Measurements from ENCODE around the gene TRABD2A. TPM values are rescaled to one million over a fixed set of nuclear protein-coding genes. Genes with fewer than 3 reads are reported as not detected.

Gene TRABD2A
- total and polyA plus RNA-seq, 2 experiments from 2014 or later: 3.4 to 5.0 TPM

DNA sequence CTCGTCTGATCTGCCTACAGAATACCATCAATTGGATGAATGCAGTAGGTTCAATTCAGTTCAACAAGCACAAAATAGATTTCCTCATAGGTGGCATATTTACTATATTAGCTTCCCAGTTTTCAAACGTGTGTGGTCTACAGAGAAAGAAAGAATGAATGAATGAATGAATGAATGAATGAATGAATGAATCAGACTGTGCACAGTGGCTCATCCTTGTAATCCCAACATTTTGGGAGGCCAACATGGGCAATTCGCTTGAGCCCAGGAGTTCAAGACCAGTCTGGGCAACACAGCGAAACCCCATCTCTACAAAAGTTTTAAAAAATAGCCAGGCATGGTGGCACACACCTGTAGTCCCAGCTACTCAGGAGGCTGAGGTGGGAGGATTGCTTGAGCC, 94.9 kb downstream of the TRABD2A start:
- no peaks in the 10 kb centered on the region for H3K4me1 ChIP-seq (ENCODE audit: insufficient read depth)
- DNase-seq: no peak
- 73 to 80% methylated on average over 4 of the region's 4 CpGs for WGBS, 2 experiments (ENCODE audit: low coverage in 1 of 2, low lambda C conversion rate in 2 of 2, missing lambda C conversion rate in 2 of 2)
- no peak overlapping the region for H3K4me2 ChIP-seq (ENCODE audit: unreplicated experiment)
- no peaks in the 10 kb centered on the region for H3K36me3 ChIP-seq (ENCODE audit: low read depth)
- H2AFZ ChIP-seq: no peak overlapping the region
- TF ChIP-seq EZH2phosphoT487 (IDR thresholded peaks at IDR 0.05; ENCODE audit: insufficient read depth, low read depth) (no peak), EZH2 (IDR thresholded peaks at IDR 0.05; ENCODE audit: insufficient read depth, poor library complexity, severe bottlenecking) (no peak)
- in situ Hi-C loops (cut with MboI): no loop called here
- no peaks in the 10 kb centered on the region for H4K20me1 ChIP-seq (ENCODE audit: insufficient read depth)
- H3K9me2 ChIP-seq (ENCODE audit: insufficient read depth): no peaks in the 10 kb centered on the region
- no peak overlapping the region for H3K4me3 ChIP-seq
- no peaks in the 10 kb centered on the region for H3K9me3 ChIP-seq (ENCODE audit: low read depth)
- H3K27me3 ChIP-seq (replicated peaks; ENCODE audit: insufficient read depth): no peaks in the 10 kb centered on the region
- H3K79me2 ChIP-seq (ENCODE audit: insufficient read depth): no peaks in the 10 kb centered on the region
- no peak overlapping the region for H3K27ac ChIP-seq
- no peak overlapping the region for H3K9ac ChIP-seq
- H3F3A ChIP-seq (ENCODE audit: insufficient read depth): no peaks in the 10 kb centered on the region

DNA sequence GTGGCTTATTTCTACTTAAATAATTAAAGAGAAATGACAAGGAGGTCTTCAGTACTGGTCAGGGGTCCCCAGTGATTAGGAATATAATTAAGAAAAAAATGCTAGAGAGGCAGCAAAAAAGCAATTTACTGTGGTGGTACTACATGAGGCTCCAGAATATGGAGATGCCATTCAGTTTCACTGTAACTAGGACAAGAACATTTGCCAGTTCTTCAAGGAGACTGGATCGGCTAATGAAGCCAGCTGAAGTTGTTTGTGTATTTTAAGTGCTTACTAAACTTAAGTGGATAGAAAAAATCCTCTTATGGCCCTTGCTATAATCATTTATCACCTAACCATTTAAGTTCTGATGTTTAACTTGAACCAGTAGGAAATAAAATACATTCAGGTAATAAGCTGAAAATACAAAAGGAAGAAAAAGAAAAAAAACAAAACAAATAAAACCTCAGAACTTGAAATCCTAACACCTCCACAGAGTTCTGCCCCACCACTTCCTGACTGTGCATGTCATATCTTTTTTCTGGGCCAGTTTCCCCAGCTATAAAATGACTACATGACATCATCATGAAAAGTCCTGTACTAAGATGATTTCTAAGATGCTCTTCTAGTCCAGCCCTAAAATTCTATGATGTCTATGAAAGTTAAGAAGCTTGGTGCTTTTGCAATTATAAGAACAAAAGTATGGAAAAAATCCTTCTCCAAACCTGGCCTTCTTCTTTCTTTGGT, 98.0 kb downstream of the TRABD2A start:
- no peak overlapping the region for H3K4me2 ChIP-seq (ENCODE audit: unreplicated experiment)
- H2AFZ ChIP-seq: no peak overlapping the region
- in situ Hi-C loops (cut with MboI): no loop called here

DNA sequence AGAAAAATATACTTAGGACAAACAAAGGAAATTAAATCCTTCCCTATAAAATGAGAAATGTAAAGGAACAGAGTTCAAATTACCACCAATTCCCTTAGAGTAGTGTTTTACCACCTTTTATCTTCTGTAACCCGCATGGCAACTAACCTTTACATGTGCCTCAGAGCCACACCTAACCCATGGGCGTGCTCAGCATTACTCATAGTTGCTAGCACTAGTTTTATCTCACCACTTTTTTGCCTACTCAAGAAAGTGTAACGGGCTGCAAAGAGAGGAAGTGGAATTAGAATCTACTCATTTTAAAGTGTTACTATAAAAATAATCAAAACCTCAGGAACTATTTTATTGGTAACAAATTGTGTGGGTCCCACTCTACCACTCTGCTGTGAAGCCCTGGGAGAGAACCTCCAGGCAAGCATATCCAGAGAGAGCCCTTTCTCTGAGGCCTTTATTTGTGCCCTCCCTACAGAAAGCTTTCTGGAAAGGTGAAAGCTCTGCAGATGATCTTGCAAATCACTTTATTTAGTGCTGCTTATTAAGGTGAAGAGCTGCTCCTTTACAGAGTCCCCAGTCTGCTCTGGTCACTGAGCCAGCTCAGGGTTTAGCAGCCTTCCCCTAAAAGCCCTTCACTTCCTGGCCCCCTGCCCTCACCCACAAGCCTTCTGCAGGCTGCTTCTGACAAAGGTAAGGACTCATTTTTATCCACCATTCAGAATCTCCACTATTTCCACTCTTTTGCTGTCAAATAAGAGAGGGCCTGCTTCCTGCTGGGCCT, 98.8 kb downstream of the TRABD2A start:
- Histone ChIP-seq H3K9me3 (ENCODE audit: low read depth) (no peaks in the 10 kb centered on the region), H4K20me1 (ENCODE audit: insufficient read depth) (no peaks in the 10 kb centered on the region), H3K4me2 (ENCODE audit: unreplicated experiment) (no peak overlapping the region), H3K9ac (no peak overlapping the region), H3K27me3 (replicated peaks; ENCODE audit: insufficient read depth) (peaks cover 3% of the 10 kb centered on the region; the same call in 1 of the 2 replicates), H3F3A (ENCODE audit: insufficient read depth) (no peaks in the 10 kb centered on the region), H3K36me3 (ENCODE audit: low read depth) (no peaks in the 10 kb centered on the region), H3K79me2 (ENCODE audit: insufficient read depth) (no peaks in the 10 kb centered on the region), H3K9me2 (ENCODE audit: insufficient read depth) (no peaks in the 10 kb centered on the region), H3K27ac (no peak overlapping the region), H3K4me3 (no peak overlapping the region), H2AFZ (no peak overlapping the region), H3K4me1 (ENCODE audit: insufficient read depth) (no peaks in the 10 kb centered on the region)
- DNase-seq: peak; percentile 34
- 58 to 60% methylated on average over 3 of the region's 3 CpGs for WGBS, 2 experiments (ENCODE audit: low coverage in 1 of 2, low lambda C conversion rate in 2 of 2, missing lambda C conversion rate in 2 of 2)
- no peak for TF ChIP-seq EZH2 (IDR thresholded peaks at IDR 0.05; ENCODE audit: insufficient read depth, poor library complexity, severe bottlenecking)
- TF ChIP-seq EZH2phosphoT487 (IDR thresholded peaks at IDR 0.05; ENCODE audit: insufficient read depth, low read depth): no peak
- in situ Hi-C loops (cut with MboI): no loop called here

More for the DNA sequence above, 98.0 kb downstream of the TRABD2A start:
- TF ChIP-seq EZH2 (IDR thresholded peaks at IDR 0.05; ENCODE audit: insufficient read depth, poor library complexity, severe bottlenecking): no peak
- no peak for TF ChIP-seq EZH2phosphoT487 (IDR thresholded peaks at IDR 0.05; ENCODE audit: insufficient read depth, low read depth)
- Histone ChIP-seq H3K27ac (no peak overlapping the region), H3K79me2 (ENCODE audit: insufficient read depth) (no peaks in the 10 kb centered on the region), H3K9me2 (ENCODE audit: insufficient read depth) (no peaks in the 10 kb centered on the region), H3K9ac (no peak overlapping the region), H4K20me1 (ENCODE audit: insufficient read depth) (no peaks in the 10 kb centered on the region), H3K9me3 (ENCODE audit: low read depth) (no peaks in the 10 kb centered on the region), H3K4me3 (no peak overlapping the region), H3F3A (ENCODE audit: insufficient read depth) (no peaks in the 10 kb centered on the region), H3K36me3 (ENCODE audit: low read depth) (no peaks in the 10 kb centered on the region), H3K4me1 (ENCODE audit: insufficient read depth) (no peaks in the 10 kb centered on the region), H3K27me3 (replicated peaks; ENCODE audit: insufficient read depth) (peaks cover 3% of the 10 kb centered on the region; the same call in 1 of the 2 replicates)
- WGBS, 2 experiments (ENCODE audit: low coverage in 1 of 2, low lambda C conversion rate in 2 of 2, missing lambda C conversion rate in 2 of 2): 4 to 21% methylated on average over 1 of the region's 1 CpG
- peak; percentile 9 for DNase-seq

DNA sequence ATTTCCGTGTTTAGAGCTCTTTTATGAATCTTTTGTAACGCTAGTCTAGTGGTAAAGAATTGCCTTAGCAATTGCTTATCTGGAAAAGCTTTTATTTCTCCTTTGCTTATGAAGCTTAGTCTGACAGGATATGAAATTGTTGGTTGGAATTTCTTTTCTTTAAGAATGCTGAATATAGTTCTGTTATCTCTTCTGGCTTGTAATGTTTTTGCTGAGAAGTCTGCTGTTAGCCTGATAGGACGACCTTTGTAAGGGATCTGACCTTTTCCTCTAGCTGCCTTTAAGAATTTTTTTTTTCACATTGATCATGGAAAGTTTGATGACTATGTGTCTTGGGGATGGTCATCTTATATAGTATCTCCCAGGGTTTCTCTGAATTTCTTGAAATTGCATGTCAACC, 101.1 kb downstream of the TRABD2A start:
- no peak for DNase-seq
- no peaks in the 10 kb centered on the region for H3K9me3 ChIP-seq (ENCODE audit: low read depth)
- H3K4me2 ChIP-seq (ENCODE audit: unreplicated experiment): no peak overlapping the region
- 35 to 45% methylated on average over 3 of the region's 3 CpGs for WGBS, 2 experiments (ENCODE audit: low coverage in 1 of 2, low lambda C conversion rate in 2 of 2, missing lambda C conversion rate in 2 of 2)
- no peaks in the 10 kb centered on the region for H3F3A ChIP-seq (ENCODE audit: insufficient read depth)
- H3K4me1 ChIP-seq (ENCODE audit: insufficient read depth): no peaks in the 10 kb centered on the region
- in situ Hi-C loops (cut with MboI): no loop called here
- H2AFZ ChIP-seq: no peak overlapping the region
- no peak overlapping the region for H3K9ac ChIP-seq
- no peaks in the 10 kb centered on the region for H4K20me1 ChIP-seq (ENCODE audit: insufficient read depth)
- TF ChIP-seq EZH2 (IDR thresholded peaks at IDR 0.05; ENCODE audit: insufficient read depth, poor library complexity, severe bottlenecking) (no peak), EZH2phosphoT487 (IDR thresholded peaks at IDR 0.05; ENCODE audit: insufficient read depth, low read depth) (no peak)
- H3K27me3 ChIP-seq (replicated peaks; ENCODE audit: insufficient read depth): peaks cover 3% of the 10 kb centered on the region; the same call in 1 of the 2 replicates
- no peak overlapping the region for H3K4me3 ChIP-seq
- H3K79me2 ChIP-seq (ENCODE audit: insufficient read depth): no peaks in the 10 kb centered on the region
- H3K36me3 ChIP-seq (ENCODE audit: low read depth): no peaks in the 10 kb centered on the region
- H3K27ac ChIP-seq: no peak overlapping the region
- no peaks in the 10 kb centered on the region for H3K9me2 ChIP-seq (ENCODE audit: insufficient read depth)

Measured in GM23248 (cell line).